ENCODE results near the gene VIT.

The VIT gene
- total RNA-seq, result 0 to 0.89 (median 0.21) reads per million in 18 experiments

DNA sequence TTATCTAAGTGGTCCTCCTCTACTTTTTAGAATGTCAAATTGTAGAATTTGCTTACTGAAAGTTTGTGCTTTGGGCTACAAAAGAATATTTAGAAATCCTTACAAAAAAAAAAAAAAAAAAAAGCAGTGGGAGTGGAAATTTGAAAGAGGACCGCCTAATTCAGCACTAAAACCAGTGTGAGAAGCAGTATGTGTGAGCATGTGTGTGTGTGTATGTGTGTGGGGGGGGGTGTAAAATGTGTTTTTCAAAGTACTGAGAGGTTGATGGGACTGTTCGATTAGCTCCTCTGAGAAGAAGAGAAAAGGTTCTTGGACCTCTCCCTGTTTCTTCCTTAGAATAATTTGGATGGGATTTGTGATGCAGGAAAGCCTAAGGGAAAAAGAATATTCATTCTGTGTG is at the start of gene VIT:
Gene VIT, plus strand, starts transcription at position 175 of the 400 bp plus-strand sequence. CDS start 19,664 bp downstream, outside the sequence.
- peak in 1 of 2 donors; percentile 20 for DNase-seq

DNA sequence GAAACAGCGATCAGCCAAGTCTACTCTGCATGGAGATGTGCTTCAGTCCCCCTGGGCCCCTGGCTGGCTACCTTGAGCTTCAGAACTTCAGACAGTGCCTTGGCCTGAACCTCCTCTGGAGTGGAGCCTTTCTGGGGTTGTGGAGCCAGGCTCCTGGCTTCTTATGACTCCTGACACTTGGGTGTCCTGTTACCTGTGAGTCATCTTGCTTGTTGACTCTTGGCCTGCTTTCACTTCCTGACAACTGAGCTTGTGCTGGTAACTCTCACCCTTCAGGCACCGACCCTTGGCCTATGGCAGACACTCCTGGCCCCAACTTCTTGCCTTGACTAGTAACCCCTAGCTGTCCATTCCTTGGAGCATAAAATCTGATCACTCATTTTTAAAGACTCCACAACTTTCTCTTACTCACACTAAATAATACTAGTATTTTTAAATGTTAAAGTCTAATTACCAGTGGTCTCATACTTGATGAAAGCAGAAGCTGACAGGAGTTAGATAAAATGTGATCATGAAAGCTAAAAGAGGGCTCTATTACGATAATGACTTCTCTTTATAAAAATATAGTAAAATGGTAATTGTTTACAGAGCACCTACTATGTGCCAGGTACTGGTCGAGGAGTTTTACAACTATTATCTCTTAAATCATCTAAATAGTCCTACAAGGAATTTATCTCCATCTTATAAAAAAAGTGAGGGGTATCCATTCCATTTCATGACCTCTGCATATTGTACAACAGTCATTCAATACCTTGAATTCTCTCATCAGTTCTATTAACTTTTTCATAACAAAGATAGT is 46.3 kb upstream of the VIT start:
- DNase-seq, result peak; percentile 24 to 47

DNA sequence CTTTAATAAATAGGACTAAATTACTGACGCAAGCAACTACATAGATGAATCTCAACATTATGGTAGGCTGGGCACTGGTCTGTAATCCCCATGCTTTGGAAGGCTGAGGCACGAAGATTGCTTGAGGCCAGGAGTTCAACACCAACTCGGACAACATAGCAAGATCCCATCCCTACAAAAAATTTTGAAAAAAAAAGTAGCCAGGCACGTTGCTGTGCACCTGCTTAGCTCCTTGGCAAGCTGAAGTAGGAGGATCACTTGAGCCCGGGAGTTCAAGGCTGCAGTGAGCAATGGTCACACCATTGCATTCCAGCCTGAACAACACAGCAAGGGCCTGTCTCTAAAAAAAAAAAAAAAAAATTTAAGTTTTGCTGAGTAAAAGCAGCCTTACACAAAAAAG is 43.4 kb upstream of the VIT start:
- no peak for DNase-seq

- DNase-seq, result no peak
Observed at GRCh38 chr2:36653967-36654694, 42.4 kb upstream of the VIT start.

- no peak for DNase-seq
Observed at GRCh38 chr2:36655453-36655852, 41.1 kb upstream of the VIT start.

GRCh38 chr2:36657703-36658102 is 38.8 kb upstream of the VIT start:
- no peak for DNase-seq

DNA sequence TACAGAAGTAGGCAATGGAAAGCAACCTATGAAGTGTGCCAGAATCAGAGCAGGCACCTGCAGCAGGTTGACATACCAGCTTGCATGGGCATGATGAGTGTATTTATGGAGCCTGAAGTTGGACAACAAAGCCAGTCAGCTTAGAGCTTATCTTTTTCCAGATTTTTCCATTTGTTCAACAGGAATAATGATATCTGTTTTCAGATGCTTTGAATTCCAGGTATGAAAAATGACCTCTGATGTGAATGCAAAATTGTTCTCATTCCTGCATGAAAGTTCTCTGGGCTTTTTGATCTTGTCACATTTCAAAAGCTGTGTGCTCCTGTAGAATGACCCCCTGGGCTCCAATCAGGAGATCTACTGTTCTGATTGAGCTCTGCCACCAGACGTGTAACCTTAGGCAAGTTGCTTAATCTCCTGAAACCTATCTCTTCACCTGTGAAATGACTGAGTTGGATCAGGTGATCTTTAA is 38.2 kb upstream of the VIT start:
- DNase-seq, result no peak

DNA sequence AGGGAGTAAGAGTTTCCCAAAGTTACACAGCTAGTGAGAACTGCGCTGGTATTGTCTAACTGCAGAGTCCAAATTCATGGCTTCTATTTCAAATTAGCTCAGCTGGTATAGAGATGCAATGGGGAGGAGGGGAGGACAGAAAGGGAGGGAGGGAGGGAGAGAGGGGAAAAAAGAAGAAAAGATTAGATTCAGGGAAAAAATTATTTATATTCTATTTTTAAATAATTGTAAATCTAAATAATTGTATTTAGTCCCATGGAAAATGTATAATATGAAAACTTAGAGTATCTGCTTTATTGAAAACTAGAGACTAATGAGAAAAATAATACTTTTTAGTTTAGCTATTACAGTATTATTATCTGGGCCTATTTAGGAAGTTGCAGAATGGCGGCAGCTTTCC is 37.3 kb upstream of the VIT start:
- no peak for DNase-seq

- DNase-seq, result no peak
Observed at GRCh38 chr2:36659872-36660312, 36.6 kb upstream of the VIT start.

- DNase-seq, result no peak
Observed at GRCh38 chr2:36662638-36663037, 33.9 kb upstream of the VIT start.

GRCh38 chr2:36663295-36663694 is 33.2 kb upstream of the VIT start:
- no peak for DNase-seq

GRCh38 chr2:36663851-36664695 is 32.4 kb upstream of the VIT start:
- DNase-seq, result peak; percentile 45 to 58

GRCh38 chr2:36664696-36665076 is 31.8 kb upstream of the VIT start:
- DNase-seq, result no peak

DNA sequence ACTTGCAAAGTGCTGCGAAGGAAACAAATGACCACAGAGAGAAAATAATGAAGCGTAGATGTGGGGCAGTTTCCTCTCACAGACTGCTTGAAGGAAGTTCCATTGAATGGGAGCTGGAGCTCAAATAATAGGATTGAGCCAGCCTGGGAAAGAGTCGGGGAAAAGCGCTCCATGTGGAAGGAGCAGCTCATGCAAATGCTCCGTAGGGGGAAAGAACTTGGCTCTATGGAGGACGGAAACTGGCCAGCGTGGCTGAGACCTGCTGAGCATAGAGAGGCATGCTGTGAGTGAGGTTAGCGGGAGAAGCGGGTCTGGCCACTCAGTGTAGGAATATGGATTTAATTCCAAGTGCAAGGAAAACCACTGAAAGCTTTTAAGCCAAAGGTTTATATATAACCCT is 28.6 kb upstream of the VIT start:
- DNase-seq, result no peak

GRCh38 chr2:36670881-36671595 is 25.5 kb upstream of the VIT start:
- DNase-seq, result no peak

GRCh38 chr2:36671731-36672130 is 24.8 kb upstream of the VIT start:
- DNase-seq, result no peak

DNA sequence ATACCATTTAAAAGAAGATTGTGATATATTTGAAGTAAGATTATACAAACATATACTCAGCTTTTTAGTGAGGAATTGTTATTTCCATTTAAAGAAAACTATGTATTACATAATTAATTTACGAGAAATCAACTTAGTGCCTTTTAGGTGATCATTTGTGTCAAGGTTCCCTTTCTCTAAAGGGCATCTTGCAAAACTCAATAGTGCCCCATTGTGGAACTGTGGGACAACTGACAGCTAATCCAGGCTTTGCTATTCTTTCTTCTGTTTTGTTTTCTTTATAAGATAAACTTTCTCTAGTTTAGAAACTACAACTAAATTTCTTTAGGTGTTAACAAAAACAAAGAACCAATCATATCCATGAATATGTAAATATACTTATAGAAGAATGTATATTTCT is 24.3 kb upstream of the VIT start:
- DNase-seq, result peak; percentile 13 to 30

- DNase-seq, result no peak
Observed at GRCh38 chr2:36675579-36676282, 20.8 kb upstream of the VIT start.

GRCh38 chr2:36676364-36676763 is 20.1 kb upstream of the VIT start:
- no peak for DNase-seq

DNA sequence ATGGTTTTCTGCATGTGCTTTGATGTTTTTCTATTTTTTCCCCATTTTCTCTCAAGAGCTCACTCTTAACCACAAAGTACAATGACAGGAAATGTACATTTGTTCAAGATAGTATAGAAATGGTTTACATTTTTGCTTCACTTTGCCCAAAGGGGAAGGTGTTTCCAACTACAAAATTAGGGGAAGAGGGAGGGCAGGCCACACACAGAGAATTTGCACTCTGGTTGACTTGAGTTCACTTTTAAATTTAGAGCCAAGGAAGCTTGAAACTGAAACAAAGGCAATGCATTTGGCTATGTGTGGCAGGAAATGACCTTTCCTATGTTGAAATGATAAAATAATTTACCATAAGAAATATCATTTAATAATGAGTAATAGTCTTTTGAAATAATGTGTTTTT is 19.1 kb upstream of the VIT start:
- DNase-seq, result peak; percentile 27

DNA sequence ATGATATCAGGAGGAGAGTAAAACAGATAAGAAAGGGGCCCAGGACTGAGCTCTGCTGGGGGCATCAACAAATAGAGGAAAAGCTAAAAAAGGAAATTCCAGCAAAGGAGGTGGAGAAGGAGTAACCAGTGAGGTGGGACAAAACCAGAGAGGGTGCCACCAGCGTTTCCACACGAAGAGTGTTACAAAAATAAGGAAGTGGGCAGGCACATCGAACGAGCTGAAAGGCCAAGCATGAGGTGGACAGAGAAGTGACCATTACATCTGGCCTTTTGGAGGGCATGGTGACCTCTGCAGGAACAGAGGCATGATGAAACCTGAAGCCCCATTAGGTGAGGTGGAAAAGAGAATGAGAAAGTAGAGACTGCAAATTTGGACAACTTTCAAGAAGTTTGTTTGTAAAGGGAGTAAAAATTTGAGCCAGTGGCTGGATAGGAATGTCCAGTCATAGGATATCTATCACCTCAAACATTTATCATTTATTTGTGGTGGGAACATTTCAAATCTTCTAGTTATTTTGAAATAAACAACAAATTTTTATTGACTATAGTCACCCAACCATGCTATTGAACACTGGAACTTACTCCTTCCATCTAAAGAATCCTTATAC is 18.4 kb upstream of the VIT start:
- DNase-seq, result peak in 1 of 2 donors; percentile 40

All from inflammatory macrophage (primary cell).